Spleen (tissue), 7 donors: ENCODE results near the gene INPP4B.

Experiments used
- CTCF ChIP-seq, 11 experiments: fragments of 200-600 bp in 7 of 11; fragments of 450-650 bp in 4 of 11; sonication (generic) in 4 of 11; IDR thresholded peaks in 8 of 11; conservative IDR thresholded peaks in 3 of 11; 1 replicate in 7 of 11; 2 replicates in 4 of 11; pipeline versions ENCODE4 v1.4.0 to v1.8.0; 2016 to 2021; ENCODE audit warnings: antibody characterized with exemption in 11 of 11, inconsistent platforms in 4 of 11, mild to moderate bottlenecking in 1 of 11
- POLR2AphosphoS5 ChIP-seq, 3 donors: sonication (generic); formaldehyde crosslinking; IDR thresholded peaks; one replicate each; pipeline ENCODE4 v1.5.1; 2017; ENCODE audit warnings: antibody characterized with exemption in 3 of 3
- donor health status: DM: no; HTN: no; CAD: no; lungs with moderate emphysema.
- donor health status: DM: no; HTN: no; CAD: no.
- donor health status: DM: no; HTN: no; CAD: no.

GRCh38 chr4:142120921-142121320, 725.2 kb downstream of the INPP4B start:
- TF ChIP-seq CTCF (IDR thresholded peaks at IDR 0.05 in 8 of 11, conservative IDR thresholded peaks at IDR 0.05 in 3 of 11) (no peak), POLR2AphosphoS5 (IDR thresholded peaks at IDR 0.05) (no peak)
